Inflammatory macrophage (primary cell): ENCODE data around the gene RPP25L.

ENCODE experiments used
- DNase-seq, 2 donors: peaks; one replicate each; pipeline ENCODE4 v3.0.0-alpha.2; 2020 to 2022

RPP25L gene

GRCh38 chr9:34637356-34638137 is 25.6 kb upstream of the RPP25L start, which contains the start of gene SIGMAR1:
TSS of gene SIGMAR1 (minus strand) at chr9:34637787. CDS start at chr9:34637697, 90 bp downstream.
- peak; percentile 92 to 94 for DNase-seq

- DNase-seq: peak in 1 of 2 donors; percentile 42
Measured at GRCh38 chr9:34636791-34637355, 25.0 kb upstream of the RPP25L start.

GRCh38 chr9:34635556-34635955 is 23.7 kb upstream of the RPP25L start:
- no peak for DNase-seq

GRCh38 chr9:34634551-34635248 is 22.8 kb upstream of the RPP25L start:
- DNase-seq: no peak

- DNase-seq: peak; percentile 59 to 72
Measured at GRCh38 chr9:34633851-34634550, 22.1 kb upstream of the RPP25L start.

- DNase-seq: no peak
Measured at GRCh38 chr9:34633166-34633565, 21.3 kb upstream of the RPP25L start.

GRCh38 chr9:34630402-34631154 is 18.7 kb upstream of the RPP25L start:
- DNase-seq: no peak

- no peak for DNase-seq
Measured at GRCh38 chr9:34629491-34629808, 17.6 kb upstream of the RPP25L start.

GRCh38 chr9:34628656-34629490 is 17.0 kb upstream of the RPP25L start, which contains the start of gene ARID3C:
TSS of gene ARID3C (minus strand) at chr9:34629066. CDS start at chr9:34628014, 1,052 bp downstream.
- DNase-seq: no peak

- DNase-seq: no peak
Measured at GRCh38 chr9:34627716-34628655, 16.1 kb upstream of the RPP25L start.

- no peak for DNase-seq
Measured at GRCh38 chr9:34625186-34625486, 13.2 kb upstream of the RPP25L start.

- DNase-seq: no peak
Measured at GRCh38 chr9:34624475-34625185, 12.7 kb upstream of the RPP25L start.

GRCh38 chr9:34623374-34624235 is 11.7 kb upstream of the RPP25L start:
- no peak for DNase-seq

- peak; percentile 96 for DNase-seq
Measured at GRCh38 chr9:34620061-34620994, 8.4 kb upstream of the RPP25L start, which contains the start of gene DCTN3. TSS of gene DCTN3 (minus strand) at chr9:34620495. CDS start at chr9:34620464, 31 bp downstream.

GRCh38 chr9:34615132-34615531 is 3.2 kb upstream of the RPP25L start:
- DNase-seq: no peak

- DNase-seq: peak; percentile 78
Measured at GRCh38 chr9:34612788-34613390, 992 bp upstream of the RPP25L start.

GRCh38 chr9:34611251-34611810 is 566 bp downstream of the RPP25L start:
- no peak for DNase-seq
